Fibroblast of skin of right quadriceps (primary cell): ENCODE measurements around the gene TMEM139.

Experiments
- DNase-seq: peaks from one replicate; pipeline ENCODE4 v3.0.0-alpha.2; 2013

TMEM139 gene

GRCh38 chr7:143331179-143331801 is 46.5 kb downstream of the TMEM139 start:
- DNase-seq: peak; percentile 78

- no peak for DNase-seq
These were observed 49.5 kb downstream of the TMEM139 start for GRCh38 chr7:143334244-143334643.

GRCh38 chr7:143337216-143337615 is 52.5 kb downstream of the TMEM139 start:
- no peak for DNase-seq
